NCI-H526 (cell line): ENCODE measurements around the gene FBLN5.
A peak's percentile ranks its signal among the peaks of the same experiment; 100 is the strongest.
"Not testable (repeated sequence)": the region's sequence is repeated elsewhere in the genome, so short reads cannot be mapped to it uniquely, and the experiment has no call there.

Source experiments
- DNase-seq, 2 experiments: peaks; one replicate each; lab custom pipeline; 2025; lab: John Stamatoyannopoulos, UW

Gene FBLN5

DNA sequence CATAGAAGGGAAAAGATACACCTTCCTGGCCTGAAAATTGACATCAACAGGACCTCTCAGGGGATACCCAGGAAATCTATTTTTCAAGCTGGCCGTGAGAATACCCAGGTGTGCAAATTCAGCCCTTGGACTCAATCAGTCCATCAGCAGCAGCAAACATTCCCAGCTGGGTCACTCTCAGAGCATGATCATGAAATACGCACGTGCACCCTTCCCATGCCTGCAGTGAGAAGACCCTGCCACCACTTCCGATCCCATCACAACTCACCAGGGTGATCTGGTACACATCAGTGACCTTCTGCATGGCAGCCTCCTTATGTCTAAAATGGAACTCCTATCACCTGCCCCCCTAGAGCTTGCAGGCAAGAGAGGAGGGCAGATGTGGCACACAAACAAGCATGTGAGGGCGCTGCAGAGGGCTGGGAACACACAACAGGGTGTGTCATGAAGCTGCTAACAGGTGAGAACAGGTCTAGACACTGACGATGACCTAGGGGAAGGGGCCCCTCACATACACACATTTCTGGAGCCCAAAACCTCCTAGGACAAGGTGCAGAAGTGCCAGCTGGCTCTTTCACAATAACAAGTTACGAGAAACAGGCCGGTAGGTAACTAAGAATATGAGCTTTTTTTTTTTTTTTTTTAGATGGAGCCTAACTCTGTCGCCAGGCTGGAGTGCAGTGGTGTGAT is 42.4 kb downstream of the FBLN5 start:
- no peak for DNase-seq

DNA sequence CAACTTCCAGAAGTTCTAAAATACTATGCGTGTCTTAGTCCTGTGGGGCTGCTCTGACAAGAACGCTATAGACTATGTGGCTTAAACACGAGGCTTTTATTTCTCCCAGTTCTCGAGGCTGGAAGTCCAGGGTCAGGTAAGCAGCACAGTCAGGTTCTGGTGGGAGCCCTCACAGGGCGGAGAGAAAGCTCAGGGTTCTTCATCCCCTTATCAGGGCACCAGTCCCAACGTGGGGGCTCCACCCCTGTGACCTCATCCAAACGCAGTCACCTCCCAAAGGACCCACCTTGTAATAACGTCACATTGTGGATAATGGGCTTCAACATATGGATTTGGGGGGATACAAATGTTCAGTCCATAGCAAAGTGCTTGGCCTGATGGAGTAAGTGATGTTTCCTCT is 43.0 kb downstream of the FBLN5 start:
- no peak for DNase-seq

DNA sequence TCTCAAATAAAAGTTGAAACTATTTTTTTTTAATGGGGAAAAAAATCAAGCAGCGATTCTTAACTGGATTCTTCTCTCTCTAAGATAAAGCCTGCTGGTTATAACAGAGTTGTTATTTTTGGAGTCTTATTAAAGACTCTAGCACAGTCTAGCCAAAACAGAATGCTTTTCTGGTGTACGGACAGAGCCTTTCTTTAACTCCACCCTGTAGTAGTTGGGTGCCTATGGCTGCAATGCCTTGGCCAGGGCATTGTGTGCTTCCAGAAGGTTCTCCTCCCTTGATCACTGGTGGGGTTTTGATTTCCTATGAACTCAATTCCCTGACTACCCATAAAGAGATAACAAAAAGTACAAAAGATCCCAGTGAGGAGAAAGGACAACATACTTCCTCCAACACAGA is 44.4 kb downstream of the FBLN5 start:
- DNase-seq, result no peak

DNA sequence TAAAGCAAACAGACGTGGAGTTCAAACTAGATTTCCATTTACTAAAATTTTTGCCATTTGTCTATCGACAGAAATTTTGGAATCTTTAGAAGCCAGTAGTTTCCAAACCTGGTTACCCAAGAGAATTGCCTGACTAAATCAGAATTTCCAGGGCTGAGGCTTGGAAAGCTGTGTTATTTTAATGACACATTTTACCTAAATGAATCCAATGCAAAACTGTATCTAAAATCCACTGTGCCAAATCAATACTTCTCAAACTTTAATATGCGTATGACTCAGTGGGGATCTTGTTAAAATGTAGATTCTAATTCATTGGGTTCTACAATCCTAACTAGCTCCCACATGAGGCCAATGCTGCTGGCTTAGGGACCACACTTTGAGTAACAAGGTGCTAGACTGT is 45.2 kb downstream of the FBLN5 start:
- DNase-seq, result no peak

DNA sequence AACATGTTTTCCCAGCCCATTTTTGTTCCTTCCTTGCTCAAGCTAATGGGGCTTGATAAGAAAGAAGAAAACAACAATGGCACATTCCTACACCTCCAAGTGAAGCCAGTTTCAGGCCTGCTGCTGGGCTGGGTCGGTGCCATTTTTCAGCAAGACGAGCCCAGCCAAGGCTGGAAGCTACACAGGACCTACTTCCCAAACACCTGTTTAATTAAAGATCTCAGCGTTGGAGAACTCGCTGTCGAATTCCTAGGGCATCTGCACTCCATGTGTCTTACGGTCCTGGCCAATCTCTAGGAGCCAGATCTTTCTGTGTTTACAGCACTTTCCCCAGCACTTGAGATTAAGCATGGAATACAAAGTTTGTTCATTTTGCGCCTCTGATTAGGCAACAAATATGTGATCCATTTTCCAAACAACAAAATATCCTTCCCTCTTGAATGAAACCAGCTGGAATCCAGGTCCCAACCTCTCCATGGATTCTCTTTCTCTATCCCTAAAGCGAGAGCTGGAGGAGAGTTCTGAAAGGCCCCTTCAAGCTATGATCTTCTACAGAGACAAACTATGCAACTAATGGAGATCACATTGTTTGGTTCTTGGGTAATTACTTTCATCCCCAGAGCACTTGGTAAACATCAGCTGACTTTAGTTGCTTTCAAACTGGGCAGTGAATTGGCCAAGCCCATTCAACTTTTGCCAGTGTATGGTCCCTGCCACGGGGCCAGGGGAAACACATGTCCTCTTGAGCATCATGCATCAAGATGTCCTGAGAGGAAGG is 45.9 kb downstream of the FBLN5 start:
- no peak for DNase-seq

DNA sequence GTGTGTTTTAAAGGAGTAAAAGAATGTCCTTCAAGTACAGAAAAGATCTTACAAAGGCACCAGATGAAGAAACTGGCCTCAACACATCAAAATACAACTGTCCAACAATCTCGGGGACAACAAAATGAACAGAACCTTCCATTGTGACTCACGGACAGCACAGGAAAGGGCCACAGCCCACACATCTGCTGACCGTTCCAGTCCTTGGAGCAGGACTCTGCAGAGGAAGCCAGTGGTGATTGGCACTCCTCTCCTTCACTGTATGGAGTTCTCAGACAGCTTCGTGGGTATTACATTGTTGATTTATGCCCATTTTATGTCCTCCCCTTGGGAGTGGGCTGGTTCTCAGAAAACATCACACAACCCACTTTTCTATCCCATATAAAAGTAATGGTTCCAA is 47.7 kb downstream of the FBLN5 start:
- DNase-seq, result no peak

DNA sequence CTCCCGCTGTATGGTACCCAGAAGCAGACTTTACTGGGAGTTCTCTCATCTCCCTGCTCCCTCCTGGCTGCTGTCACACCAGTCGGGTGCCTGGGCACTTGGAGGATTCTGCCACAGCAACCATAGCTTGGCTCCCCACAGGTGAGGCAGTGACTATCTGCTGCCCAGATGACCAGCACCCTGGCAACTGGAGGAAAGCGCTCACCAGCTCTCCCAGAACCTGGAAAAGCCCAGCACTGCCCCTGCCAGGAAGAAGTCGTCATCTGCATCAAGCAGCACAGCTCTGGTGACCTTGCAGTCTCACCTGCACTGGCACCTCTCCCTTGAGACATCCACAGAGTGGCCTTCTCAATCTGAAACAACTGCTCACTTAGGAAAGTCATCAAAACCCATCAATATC is 48.3 kb downstream of the FBLN5 start:
- DNase-seq, result peak in 1 of 2 experiments; percentile 7

DNA sequence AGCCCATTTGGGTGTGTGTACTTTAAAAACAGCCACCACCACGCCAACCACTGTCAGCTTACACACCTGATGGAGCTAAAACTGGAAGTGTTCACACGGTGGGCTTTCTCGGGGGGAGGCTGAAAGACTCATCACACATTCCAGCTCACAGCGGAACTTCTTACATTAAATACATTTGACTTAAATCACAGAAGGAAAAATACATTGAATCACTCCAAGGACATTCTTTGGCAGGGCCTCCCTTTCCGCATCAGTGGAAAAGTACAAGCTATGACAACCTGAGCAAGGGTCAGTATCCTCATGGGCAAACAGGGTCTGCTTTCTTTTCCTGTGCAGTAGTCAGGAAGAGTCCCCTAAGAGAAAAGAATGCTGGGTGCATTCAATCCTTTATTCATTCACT is 49.1 kb downstream of the FBLN5 start:
- DNase-seq, result no peak

DNA sequence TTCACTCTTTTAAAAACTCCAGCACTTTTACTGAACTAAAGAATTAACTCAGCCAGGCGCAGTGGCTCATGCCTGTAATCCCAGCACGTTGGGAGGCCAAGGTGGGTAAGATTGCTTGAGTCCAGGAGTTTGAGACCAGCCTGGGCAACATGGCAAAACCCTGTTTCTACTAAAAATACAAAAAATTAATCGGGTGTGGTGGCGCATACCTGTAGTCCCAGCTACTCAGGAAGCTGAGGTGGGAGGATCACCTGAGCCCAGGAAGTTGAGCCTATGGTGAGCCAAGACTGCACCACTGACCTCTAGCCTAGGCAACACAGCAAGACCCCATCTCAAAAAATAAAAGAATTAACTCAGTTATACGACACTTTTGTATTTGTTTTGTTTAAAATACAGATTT is 49.8 kb downstream of the FBLN5 start:
- DNase-seq, result not testable (repeated sequence)

DNA sequence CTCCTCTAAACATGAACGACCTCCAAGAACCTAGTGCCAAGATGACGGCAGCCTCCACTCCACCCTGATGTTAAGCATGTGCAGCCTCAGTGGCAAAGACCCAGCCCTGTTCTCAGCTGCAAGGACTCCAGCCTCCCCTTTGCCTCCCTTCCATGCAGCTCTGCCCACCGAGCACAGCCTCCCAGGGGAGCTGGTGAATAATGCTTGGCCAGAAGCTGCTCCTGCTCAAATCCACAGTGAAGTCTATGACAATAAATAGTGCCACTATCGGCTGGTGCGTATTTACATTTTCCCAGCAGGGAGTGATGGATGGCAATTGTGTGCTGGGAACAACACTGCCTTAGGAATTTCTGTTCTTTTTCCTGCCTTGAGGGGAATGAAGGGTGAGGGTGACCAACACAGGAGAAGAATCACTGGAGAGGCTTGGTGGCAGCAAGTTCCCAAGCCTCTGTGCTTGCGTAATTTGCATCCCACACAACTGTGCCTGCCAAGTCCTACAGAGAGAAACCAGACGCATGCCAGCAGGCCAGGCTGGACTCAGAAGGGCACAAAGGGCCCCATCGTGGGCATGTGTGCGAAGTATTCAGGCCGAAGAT is 50.3 kb downstream of the FBLN5 start:
- DNase-seq, result peak in 1 of 2 experiments; percentile 35

DNA sequence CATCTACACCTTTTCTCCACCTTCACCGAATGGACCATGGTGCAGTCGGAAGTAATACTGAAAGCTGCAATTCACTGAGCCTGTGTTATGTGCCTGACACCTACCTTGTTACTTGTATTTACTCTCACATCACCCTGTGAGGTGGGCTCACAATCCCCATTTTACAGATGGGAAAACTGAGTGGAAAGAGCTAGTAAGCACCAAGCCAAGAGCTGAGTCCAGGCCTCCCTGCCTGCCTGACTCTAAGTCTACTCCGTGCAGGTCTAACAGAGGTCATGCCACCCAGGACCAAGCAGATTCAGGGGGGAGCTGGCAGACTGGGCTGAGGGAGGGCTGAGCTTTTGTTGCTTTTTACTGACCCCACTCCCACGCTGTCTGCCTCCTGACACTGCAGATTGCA is 51.1 kb downstream of the FBLN5 start:
- DNase-seq, result no peak

DNA sequence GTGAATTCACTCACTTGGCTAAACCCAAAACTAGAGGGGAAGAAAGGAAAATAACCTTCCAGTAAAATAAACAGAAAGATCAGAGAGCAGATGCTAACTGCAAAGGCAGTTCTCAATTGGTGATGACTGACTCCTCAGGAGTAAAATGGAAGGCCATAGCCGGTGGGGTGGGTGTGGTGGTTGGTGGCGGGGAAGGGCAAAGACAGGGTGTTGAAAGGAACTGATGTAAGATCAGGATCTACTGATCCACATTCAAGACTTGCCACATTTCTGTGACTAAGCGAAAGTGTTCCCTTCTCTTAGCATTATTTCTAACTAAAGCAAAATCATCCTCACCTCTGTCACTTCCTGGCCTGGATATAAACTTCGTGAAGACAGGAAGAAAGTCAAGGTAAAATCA is 53.8 kb downstream of the FBLN5 start:
- DNase-seq, result no peak

DNA sequence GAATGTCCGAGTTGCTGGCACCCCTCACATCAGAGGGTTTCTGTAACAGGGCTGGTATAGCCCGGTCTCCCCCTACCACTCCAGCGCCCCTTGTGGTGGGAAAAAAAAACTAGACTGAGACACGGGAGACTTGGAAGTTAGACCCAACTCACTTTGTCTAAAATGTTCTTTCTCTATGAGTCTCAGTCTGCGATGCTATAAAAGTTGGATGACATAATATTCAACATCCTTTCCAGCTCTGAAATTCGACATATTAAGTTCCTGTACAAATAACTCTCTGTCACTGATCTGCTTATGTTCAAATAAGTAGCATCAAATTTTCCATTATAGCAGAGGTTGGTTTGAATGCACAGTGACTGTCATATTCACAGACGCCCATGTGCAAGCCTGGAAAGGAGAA is 54.5 kb downstream of the FBLN5 start:
- DNase-seq, result peak; percentile 10 to 35

DNA sequence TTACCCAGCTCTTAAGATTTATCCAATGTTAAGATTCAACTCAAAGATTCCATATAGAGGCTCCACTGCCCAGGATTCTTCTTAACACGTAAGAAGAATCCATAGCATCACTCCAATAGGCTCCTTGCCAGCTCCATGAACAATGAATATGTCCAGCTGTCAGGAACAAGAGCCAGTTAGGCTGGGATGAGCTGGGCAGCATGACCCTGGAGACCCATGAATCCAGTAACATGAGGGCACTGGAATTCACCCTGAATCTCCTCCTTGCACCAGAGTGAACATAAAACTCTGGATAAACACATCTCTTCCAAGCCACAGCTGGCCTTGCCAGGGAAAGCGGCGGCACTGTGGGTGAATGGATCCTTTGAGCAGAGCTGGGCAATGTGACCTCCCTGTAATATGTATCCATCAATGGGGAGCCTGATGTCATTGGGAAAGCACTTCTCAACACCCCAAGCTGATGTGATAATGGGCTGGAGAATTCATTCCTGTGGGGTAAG is 55.7 kb downstream of the FBLN5 start:
- DNase-seq, result no peak

DNA sequence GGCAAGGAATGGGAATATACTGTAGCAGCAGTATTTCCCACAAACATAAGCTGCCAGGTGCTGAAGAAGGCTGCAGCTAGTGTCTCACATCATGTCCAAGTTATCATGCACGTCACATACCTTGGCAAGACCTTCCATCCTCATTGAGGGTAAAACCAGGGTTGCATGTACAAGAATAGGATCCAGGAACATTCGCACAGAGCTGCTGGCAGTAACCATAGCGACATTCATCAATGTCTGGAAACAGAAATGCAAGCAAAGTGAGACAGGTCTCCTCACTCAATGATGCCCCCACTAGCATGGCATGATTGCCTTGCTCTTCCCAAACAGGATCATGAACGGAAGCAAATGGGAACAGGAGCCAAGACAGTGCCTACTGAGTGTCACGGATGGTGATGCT is 56.4 kb downstream of the FBLN5 start:
- DNase-seq, result no peak

DNA sequence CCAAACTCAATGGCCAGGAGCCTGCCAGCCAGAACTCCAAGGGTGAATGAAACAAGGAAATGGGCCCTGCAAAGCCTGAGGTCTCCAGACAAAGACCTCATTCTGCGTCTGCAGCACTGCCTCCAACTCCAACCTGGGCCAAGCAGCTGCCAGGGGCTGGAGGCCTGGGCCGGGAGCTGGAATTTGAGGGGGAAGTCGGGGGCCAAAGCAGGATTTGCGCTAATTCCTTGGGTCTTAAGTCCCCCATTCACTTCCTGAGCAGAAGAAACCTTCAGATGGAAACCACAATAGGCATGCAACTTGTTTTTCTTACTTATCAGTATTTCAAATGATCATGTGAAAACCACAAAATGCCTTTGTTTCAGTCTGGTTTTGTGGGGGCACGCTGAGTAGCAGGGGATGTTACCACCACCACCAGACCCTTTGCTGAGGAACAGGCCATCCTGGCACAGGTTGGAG is 57.2 kb downstream of the FBLN5 start:
- no peak for DNase-seq

DNA sequence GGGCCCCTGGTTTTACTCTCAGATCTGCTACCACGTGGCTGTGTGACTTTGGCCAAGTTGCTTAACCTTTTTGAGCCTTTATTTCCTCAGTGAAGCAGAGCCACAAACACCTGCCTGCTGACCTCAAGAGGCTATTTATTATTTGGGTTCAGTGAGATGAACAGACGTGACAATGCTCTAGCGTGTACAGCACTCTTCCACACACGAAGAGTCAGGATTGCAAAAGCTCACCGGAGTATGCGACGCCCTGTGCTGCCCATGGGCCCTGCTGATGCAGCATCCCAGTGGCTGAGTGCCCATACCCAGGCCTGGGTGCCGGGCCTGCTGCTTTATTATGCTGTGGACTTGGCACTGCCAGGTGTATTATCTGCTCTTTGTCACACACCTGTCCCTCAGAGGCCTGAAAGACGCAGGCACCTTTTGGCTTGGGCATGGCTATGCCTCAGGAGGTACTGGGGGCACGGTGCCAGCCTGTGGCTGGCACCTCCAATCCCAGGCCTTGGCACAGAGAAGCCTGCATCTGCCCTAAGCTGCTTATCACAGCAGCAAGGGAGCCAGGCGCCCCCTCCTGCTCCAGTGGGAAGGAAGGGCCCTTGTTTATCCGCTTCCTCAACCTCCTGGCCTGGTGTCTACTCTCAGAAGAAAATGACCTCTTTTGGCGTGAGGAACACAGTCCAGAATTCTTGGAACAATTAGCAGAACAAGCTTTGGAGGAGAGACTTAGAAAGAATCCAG is 57.9 kb downstream of the FBLN5 start:
- no peak for DNase-seq

DNA sequence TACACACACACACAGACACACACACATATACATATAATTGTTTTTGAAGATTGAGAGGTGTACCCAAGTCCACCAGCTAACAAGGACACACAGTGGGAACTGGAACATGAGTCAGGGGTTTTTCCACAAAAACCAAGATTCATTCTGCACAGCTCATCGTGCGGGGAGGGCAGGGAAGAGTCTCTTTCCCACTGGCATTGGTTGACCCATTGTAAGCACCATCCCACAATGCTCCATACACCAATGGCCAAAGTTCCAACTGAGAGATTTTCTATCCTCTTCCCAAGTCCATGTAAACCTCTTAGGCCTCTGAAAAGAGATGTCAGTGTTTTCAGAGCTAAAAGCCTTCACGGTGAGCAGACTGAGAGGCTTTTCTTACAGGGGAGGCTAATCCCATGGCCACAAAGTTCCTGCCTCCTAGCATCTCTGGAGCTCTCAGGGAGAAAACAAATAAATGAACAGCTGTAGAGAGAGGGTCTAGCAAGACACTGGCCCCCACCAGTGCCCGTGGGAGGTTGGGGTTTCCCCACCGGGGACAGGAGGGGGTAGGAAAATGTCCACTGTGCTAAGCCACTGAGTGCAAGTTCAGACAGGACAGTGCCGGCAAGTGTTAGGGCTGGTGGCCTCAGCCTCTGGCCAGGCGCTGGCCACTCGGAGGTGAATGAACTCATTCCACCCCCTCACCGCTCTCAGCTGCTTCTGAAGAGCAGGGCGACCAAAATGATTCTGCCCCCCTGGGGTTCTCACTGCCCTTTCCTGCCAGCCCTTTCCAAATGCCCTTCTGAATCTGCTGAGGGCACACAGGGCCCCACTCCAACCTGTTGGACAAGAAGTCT is 58.6 kb downstream of the FBLN5 start:
- no peak for DNase-seq

DNA sequence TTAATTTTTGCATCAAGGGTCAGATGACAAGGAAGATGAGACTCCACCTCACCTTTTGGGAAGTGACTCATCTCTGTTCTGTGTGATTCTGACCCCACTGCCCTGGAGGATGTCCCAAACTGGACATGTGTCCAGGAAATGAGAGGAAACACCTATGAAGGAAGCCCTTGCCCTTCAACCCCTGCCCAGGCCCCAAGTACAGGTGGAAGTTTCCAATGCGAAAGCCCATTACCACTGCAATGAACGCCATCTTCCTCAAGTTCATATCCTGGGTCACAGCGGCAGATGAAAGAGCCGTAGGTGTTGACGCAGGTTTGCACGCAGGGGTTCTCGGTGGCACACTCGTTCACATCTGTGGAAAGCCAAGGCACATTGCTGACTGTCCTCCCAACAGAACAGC is 60.5 kb downstream of the FBLN5 start:
- DNase-seq, result no peak

DNA sequence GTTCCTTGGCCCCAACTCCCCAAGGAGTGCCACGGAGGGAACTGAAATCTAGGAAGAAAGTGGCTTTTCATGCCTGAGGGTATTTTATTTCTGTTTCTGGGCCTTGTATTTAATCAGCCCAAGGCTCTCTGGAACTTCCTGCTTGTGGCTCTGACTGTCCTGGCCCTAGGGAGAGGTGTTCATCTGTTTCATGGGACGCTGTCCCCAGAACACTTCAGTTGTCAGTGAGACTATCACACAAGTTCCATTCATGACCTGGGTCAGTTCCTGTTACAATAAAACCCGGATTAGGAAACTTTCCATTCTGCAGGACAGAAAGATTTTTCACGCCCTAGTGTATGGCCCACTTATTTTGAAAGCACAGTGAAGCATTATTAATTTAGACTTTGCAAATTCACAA is 61.7 kb downstream of the FBLN5 start:
- DNase-seq, result no peak

DNA sequence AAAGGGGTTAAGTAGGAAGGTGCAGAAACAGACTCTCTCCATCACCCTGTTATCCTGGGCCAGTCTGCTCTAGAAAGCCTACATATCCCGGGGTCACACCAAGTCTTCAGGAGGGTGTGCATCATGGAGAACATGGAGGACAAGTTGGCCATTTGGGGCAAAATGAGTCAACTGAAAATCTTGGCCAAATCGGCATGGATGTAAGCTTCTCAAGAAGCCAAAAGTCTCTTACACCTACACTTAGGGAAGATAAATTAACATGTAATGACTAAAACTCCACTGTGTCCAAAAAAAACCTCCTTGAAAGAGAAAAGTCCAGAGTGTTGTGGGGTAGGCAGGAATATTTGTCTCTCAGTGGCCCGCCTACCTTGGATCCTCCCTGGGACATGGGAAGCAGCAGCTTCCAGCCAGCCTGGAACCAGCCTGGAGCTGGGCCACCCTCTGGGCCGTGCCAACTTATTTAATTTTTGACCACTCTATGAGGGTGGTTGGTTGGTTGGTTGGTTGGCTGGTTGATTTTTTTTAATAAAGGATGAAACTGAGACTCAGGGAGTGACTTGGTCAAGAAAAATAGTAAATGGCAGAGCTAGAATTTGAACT is 62.3 kb downstream of the FBLN5 start:
- no peak for DNase-seq
